Activated CD4-positive, alpha-beta T cell treated with anti-CD3 and anti-CD28 coated beads for 24 hours (primary cell): ENCODE measurements around the gene COPZ1.

ENCODE experiments used
- DNase-seq, 2 donors: peaks; one replicate each; pipeline ENCODE4 v3.0.0-alpha.2; 2020; ENCODE audit warnings: low read depth in 2 of 2

COPZ1 gene

GRCh38 chr12:54358191-54358944, 33.4 kb downstream of the COPZ1 start:
- DNase-seq = no peak

- DNase-seq = peak; percentile 83
Measured at GRCh38 chr12:54358945-54359761, 34.2 kb downstream of the COPZ1 start.

GRCh38 chr12:54359762-54360351, 34.9 kb downstream of the COPZ1 start:
- DNase-seq = no peak

- peak in 1 of 2 donors; percentile 50 for DNase-seq
Measured at GRCh38 chr12:54360717-54361456, 36.0 kb downstream of the COPZ1 start.

- no peak for DNase-seq
Measured at GRCh38 chr12:54363047-54363446, 38.1 kb downstream of the COPZ1 start.

- DNase-seq = no peak
Measured at GRCh38 chr12:54363618-54364017, 38.7 kb downstream of the COPZ1 start.

- no peak for DNase-seq
Measured at GRCh38 chr12:54364413-54364812, 39.5 kb downstream of the COPZ1 start, which contains the start of gene GPR84. Gene GPR84, minus strand, starts transcription at chr12:54364486. Its CDS starts 635 bp downstream, at chr12:54363851.

- DNase-seq = no peak
Measured at GRCh38 chr12:54368025-54368708, 43.2 kb downstream of the COPZ1 start.

GRCh38 chr12:54368709-54369596, 44.0 kb downstream of the COPZ1 start:
- DNase-seq = peak; percentile 87 to 96

GRCh38 chr12:54369597-54370131, 44.7 kb downstream of the COPZ1 start:
- DNase-seq = no peak

GRCh38 chr12:54370171-54370730, 45.3 kb downstream of the COPZ1 start:
- no peak for DNase-seq

- no peak for DNase-seq
Measured at GRCh38 chr12:54371328-54372112, 46.6 kb downstream of the COPZ1 start.

- DNase-seq = no peak
Measured at GRCh38 chr12:54372113-54372806, 47.3 kb downstream of the COPZ1 start.

GRCh38 chr12:54373649-54374561, 49.0 kb downstream of the COPZ1 start:
- no peak for DNase-seq

- no peak for DNase-seq
Measured at GRCh38 chr12:54374562-54375258, 49.8 kb downstream of the COPZ1 start.

GRCh38 chr12:54375259-54375579, 50.3 kb downstream of the COPZ1 start:
- DNase-seq = no peak

GRCh38 chr12:54376596-54376995, 51.7 kb downstream of the COPZ1 start:
- no peak for DNase-seq
